HCT116 (cell line): Measurements from ENCODE around the gene CASP10.

Experiments used
- ATF3 ChIP-seq: IDR thresholded peaks from 2 replicates; pipeline ENCODE4 v1.6.1; 2012
- CEBPB ChIP-seq: IDR thresholded peaks from 2 replicates; pipeline ENCODE4 v1.6.1; 2012; ENCODE audit warnings: low read depth
- CTCF ChIP-seq, 3 experiments: fragments of 200-600 bp in 1 of 3; sonication (generic) in 1 of 3; IDR thresholded peaks in 2 of 3; conservative IDR thresholded peaks in 1 of 3; 2 replicates each; pipeline ENCODE4 v1.5.1; 2012 to 2017; ENCODE audit warnings: low read depth in 2 of 3, low read length in 2 of 3, antibody characterized with exemption in 1 of 3, borderline replicate concordance in 1 of 3, control low read depth in 1 of 3, mild to moderate bottlenecking in 1 of 3, mixed read lengths in 1 of 3, mixed run types in 1 of 3, moderate library complexity in 1 of 3; ENCODE audit not compliant: insufficient read depth in 1 of 3
- EZH2 ChIP-seq: fragments of 200-600 bp; sonication (generic); IDR thresholded peaks from 2 replicates; pipeline ENCODE4 v1.6.1; 2017; ENCODE audit warnings: antibody characterized with exemption, mixed run types
- EZH2phosphoT487 ChIP-seq: fragments of 200-600 bp; IDR thresholded peaks from 2 replicates; pipeline ENCODE4 v1.6.1; 2018; ENCODE audit warnings: antibody characterized with exemption, borderline replicate concordance
- JUND ChIP-seq: IDR thresholded peaks from 2 replicates; pipeline ENCODE4 v1.6.1; 2012
- MAX ChIP-seq: IDR thresholded peaks from 2 replicates; pipeline ENCODE4 v1.6.1; 2012
- POLR2A ChIP-seq: IDR thresholded peaks from 2 replicates; pipeline ENCODE4 v1.7.0; 2011; ENCODE audit warnings: borderline replicate concordance; ENCODE audit not compliant: insufficient read depth, insufficient read length; ENCODE audit errors: extremely low read depth
- RAD21 ChIP-seq: IDR thresholded peaks from 2 replicates; pipeline ENCODE4 v1.6.1; 2012; ENCODE audit warnings: low read depth, mild to moderate bottlenecking
- SRF ChIP-seq: IDR thresholded peaks from 2 replicates; pipeline ENCODE4 v1.6.1; 2012; ENCODE audit warnings: low read depth
- TCF7L2 ChIP-seq: IDR thresholded peaks from 2 replicates; pipeline ENCODE4 v1.7.0; 2011; ENCODE audit warnings: borderline replicate concordance, inconsistent platforms; ENCODE audit not compliant: insufficient read depth, insufficient read length; ENCODE audit errors: extremely low read depth
- YY1 ChIP-seq: IDR thresholded peaks from 2 replicates; pipeline ENCODE4 v1.6.1; 2011; ENCODE audit warnings: low read length, low read depth, moderate library complexity, mild to moderate bottlenecking; ENCODE audit not compliant: insufficient replicate concordance; ENCODE audit errors: extremely low read depth
- ZNF274 ChIP-seq: fragments of 200-500 bp; sonication (Bioruptor generic); IDR thresholded peaks from 2 replicates; pipeline ENCODE4 v1.6.1; 2014; ENCODE audit warnings: mild to moderate bottlenecking, low read depth, low read length, inconsistent platforms

- no peak for TF ChIP-seq CEBPB
- no peak for TF ChIP-seq CTCF (IDR thresholded peaks at IDR 0.05 in 2 of 3, conservative IDR thresholded peaks at IDR 0.05 in 1 of 3; ENCODE audit: borderline replicate concordance in 1 of 3, insufficient read depth in 1 of 3, low read depth in 2 of 3, low read length in 2 of 3)
- TF ChIP-seq EZH2phosphoT487 = no peak
- TF ChIP-seq SRF = no peak
- TF ChIP-seq RAD21 = no peak
- TF ChIP-seq ZNF274 = no peak
- no peak for TF ChIP-seq JUND
- TF ChIP-seq YY1 = no peak
- TF ChIP-seq TCF7L2 = no peak
- no peak for TF ChIP-seq EZH2
- TF ChIP-seq POLR2A = no peak
- TF ChIP-seq ATF3 = no peak
- TF ChIP-seq MAX = no peak
Observed at GRCh38 chr2:201250741-201251140, 67.8 kb downstream of the CASP10 start.
